GM12878 (cell line): ENCODE data around the gene MAP4. TPM values are rescaled to one million over a fixed set of nuclear protein-coding genes. Genes with fewer than 3 reads are reported as not detected.

Experiments used
- ATAC-seq: fragments of 200-7000 bp; cut with Tn5 transposase; 3 replicates; pipeline ENCODE4 v1.9.1; 2020; ENCODE audit warnings: mild to moderate bottlenecking, moderate library complexity
- BruUV-seq: library from RNA; stranded (reverse); fragments of 400-500 nt; replicated peaks from 2 replicates; lab custom pipeline; 2021; lab: Mats Ljungman, UMichigan
- CTCF ChIA-PET: fragments of 300-600 bp; sonication (Branson Sonifier 250); formaldehyde crosslinking; extraction: SDS; loops from one replicate; lab custom pipeline; 2021; ENCODE audit warnings: inconsistent platforms; lab: Yijun Ruan, JAX
- POLR2A ChIA-PET: fragments of 350-600 bp; formaldehyde crosslinking; extraction: SDS; loops from one replicate; lab custom pipeline; 2021; ENCODE audit warnings: inconsistent platforms; lab: Charles Lee
- RAD21 ChIA-PET: fragments of 300-600 bp; sonication (Branson Sonifier 250); formaldehyde crosslinking; loops from one replicate; lab custom pipeline; 2023; ENCODE audit warnings: antibody characterized with exemption; ENCODE audit not compliant: unreplicated experiment; lab: Charles Lee
- SMC1A ChIA-PET: fragments of 300-600 bp; sonication (Branson Sonifier 250); formaldehyde crosslinking; loops from one replicate; lab custom pipeline; 2023; ENCODE audit not compliant: unreplicated experiment, uncharacterized antibody; lab: Charles Lee
- DNase-seq: peaks from one replicate; pipeline ENCODE4 v3.0.0-alpha.2; 2011; ENCODE audit warnings: low read depth, low spot score
- FAIRE-seq: peaks from 3 replicates; lab custom pipeline; 2011; peaks lifted over from hg19 to GRCh38; lab: Jason Lieb, UNC
- H2AFZ ChIP-seq: 2 replicates; pipeline ENCODE4 v1.6.0; 2011; ENCODE audit warnings: low read depth, low read length, control low read depth; ENCODE audit not compliant: control insufficient read depth
- H3K27ac ChIP-seq: 2 replicates; pipeline ENCODE4 v1.5.1; 2011; ENCODE audit warnings: control low read depth; ENCODE audit not compliant: control insufficient read depth, insufficient read depth
- H3K27me3 ChIP-seq, 2 experiments: replicated peaks in 1 of 2; 2 replicates each; pipeline versions ENCODE4 v1.6.0 to v1.6.1; 2011; ENCODE audit warnings: low read length in 1 of 2; ENCODE audit not compliant: control insufficient read depth in 2 of 2, insufficient read depth in 2 of 2
- H3K36me3 ChIP-seq, 2 experiments: 2 replicates each; pipeline ENCODE4 v1.5.1; 2011; ENCODE audit warnings: low read length in 1 of 2; ENCODE audit not compliant: control insufficient read depth in 2 of 2, insufficient read depth in 2 of 2
- H3K4me1 ChIP-seq: 2 replicates; pipeline ENCODE4 v1.6.1; 2011; ENCODE audit warnings: mild to moderate bottlenecking, low read length, moderate library complexity, mixed read lengths; ENCODE audit not compliant: control insufficient read depth, insufficient read depth
- H3K4me2 ChIP-seq: 2 replicates; pipeline ENCODE4 v1.6.0; 2011; ENCODE audit warnings: control low read depth; ENCODE audit not compliant: control insufficient read depth, insufficient read depth
- H3K4me3 ChIP-seq: fragments of 200-600 bp; sonication (generic); 2 replicates; pipeline ENCODE4 v1.5.1; 2016
- H3K79me2 ChIP-seq: 2 replicates; pipeline ENCODE4 v1.6.0; 2011; ENCODE audit warnings: low read length; ENCODE audit not compliant: control insufficient read depth, insufficient read depth
- H3K9ac ChIP-seq: 2 replicates; pipeline ENCODE4 v1.8.0; 2011; ENCODE audit warnings: low read length, control low read depth, mixed read lengths; ENCODE audit not compliant: control insufficient read depth, insufficient read depth
- H3K9me3 ChIP-seq: replicated peaks from 3 replicates; pipeline ENCODE4 v1.5.1; 2011; ENCODE audit warnings: mild to moderate bottlenecking, low read length; ENCODE audit not compliant: control insufficient read depth, insufficient read depth
- H4K20me1 ChIP-seq: 2 replicates; pipeline ENCODE4 v1.6.0; 2011; ENCODE audit not compliant: control insufficient read depth, insufficient read depth
- CBFB ChIP-seq: IDR thresholded peaks from 2 replicates; pipeline ENCODE4 v1.6.1; 2016; ENCODE audit warnings: antibody characterized with exemption, low read depth
- EED ChIP-seq: sonication (generic); IDR thresholded peaks from 2 replicates; pipeline ENCODE4 v1.6.1; 2016; ENCODE audit warnings: antibody characterized with exemption, low read depth
- IRF4 ChIP-seq: IDR thresholded peaks from 2 replicates; pipeline ENCODE4 v1.6.1; 2011; ENCODE audit warnings: low read depth, low read length
- NFYA ChIP-seq: IDR thresholded peaks from 2 replicates; pipeline ENCODE4 v1.6.1; 2011; ENCODE audit warnings: low read depth, mild to moderate bottlenecking, low read length, improper control_type of control experiment, borderline replicate concordance
- PBX3 ChIP-seq: IDR thresholded peaks from 2 replicates; pipeline ENCODE4 v1.6.1; 2011; ENCODE audit warnings: mild to moderate bottlenecking, low read depth, low read length, moderate library complexity; ENCODE audit not compliant: insufficient replicate concordance
- RAD51 ChIP-seq: fragments of 450-650 bp; IDR thresholded peaks from 2 replicates; pipeline ENCODE4 v1.6.1; 2016; ENCODE audit warnings: moderate library complexity, mild to moderate bottlenecking, inconsistent platforms
- USF1 ChIP-seq: IDR thresholded peaks from 2 replicates; pipeline ENCODE4 v1.6.1; 2011; ENCODE audit warnings: borderline replicate concordance, low read depth, mild to moderate bottlenecking, moderate library complexity, mixed read lengths, low read length; ENCODE audit not compliant: insufficient read depth; ENCODE audit errors: extremely low read length
- ZZZ3 ChIP-seq: IDR thresholded peaks from 2 replicates; pipeline ENCODE4 v1.6.1; 2011; ENCODE audit warnings: low read depth; ENCODE audit not compliant: control insufficient read depth, insufficient read length
- WGBS: methylation state at CpG from one replicate; pipeline ENCODE4 v1.1.6; 2016; ENCODE audit warnings: low lambda C conversion rate; ENCODE audit not compliant: insufficient replicate concordance, insufficient coverage; ENCODE audit errors: missing lambda C conversion rate; 5-methylcytosine and 5-hydroxymethylcytosine counted together
- in situ Hi-C: fragments of 300-500 bp; cut with MboI; formaldehyde crosslinking; loops from 9 replicates; pipeline ENCODE4 v1.14.3; 2018; ENCODE audit warnings: mixed read lengths
- intact Hi-C: fragments of 100-400 bp; cut with micrococcal nuclease; formaldehyde crosslinking; loops from one replicate; pipeline ENCODE4 v1.14.2; 2022; ENCODE audit not compliant: unreplicated experiment
- polyA plus RNA-seq, 11 experiments: library from polyadenylated mRNA; depleted of rRNA in 4 of 11; unstranded in 6 of 11; stranded (reverse) in 5 of 11; fragments of >200 nt; fragmentation: Nextera tagmentation in 4 of 11; fragmentation: Illumina TruSeq in 1 of 11; extraction: Ambion mirVana in 4 of 11; extraction: Trizol in 1 of 11; gene quantifications; 1 replicate in 1 of 11; 2 replicates in 10 of 11; pipeline versions ENCODE4 v1.2.1 to v1.2.3, GENCODE V29; 2011 to 2016; ENCODE audit warnings: inconsistent platforms in 2 of 11, missing spikeins in 2 of 11, low read depth in 1 of 11
- total RNA-seq, 4 experiments: library from RNA; depleted of rRNA in 3 of 4; stranded (reverse); fragments of >200 nt in 3 of 4; fragmentation: Illumina TruSeq in 1 of 4; extraction: Trizol in 1 of 4; gene quantifications; 2 replicates each; pipeline versions ENCODE4 v1.2.1 to v1.2.3, GENCODE V29; 2013 to 2021
- TF ChIP-seq, protein P1 (sequence below): fragments of 450-650 bp; IDR thresholded peaks from 2 replicates; pipeline ENCODE4 v1.6.1; 2017; ENCODE audit warnings: antibody characterized with exemption, mild to moderate bottlenecking, moderate library complexity
- TF ChIP-seq, protein P2 (sequence below): IDR thresholded peaks from 2 replicates; pipeline ENCODE4 v1.6.1; 2012; ENCODE audit warnings: low read length, inconsistent platforms

Gene MAP4
- total and polyA plus RNA-seq, 10 of the 15 experiments (the other 5 are each of a cell fraction or from before 2014, with no cell fraction given): 22.2 to 145 (median 47.2) TPM

DNA sequence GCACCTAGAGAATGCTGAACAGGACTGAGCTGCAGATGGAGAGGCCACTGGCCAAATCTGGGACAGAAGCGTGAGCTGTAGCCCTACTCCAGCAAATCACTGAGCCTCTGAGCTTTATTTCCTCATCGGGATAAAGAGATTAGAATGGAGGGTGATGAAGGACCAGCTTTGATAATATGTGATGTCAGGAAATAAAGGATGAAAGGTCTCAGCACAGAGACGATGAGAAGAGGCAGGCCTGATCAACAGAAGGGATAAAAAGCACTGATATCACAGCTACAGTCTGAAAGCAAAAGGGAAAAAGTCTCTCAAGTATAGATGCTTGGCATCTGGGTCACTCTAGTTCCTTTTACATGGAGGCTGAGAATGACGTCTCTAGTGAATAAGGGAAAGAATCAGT lies 143.3 kb downstream of the MAP4 start:
- H3K79me2 ChIP-seq: no peaks in the 10 kb centered on the region
- H3K27me3 ChIP-seq: no peaks in the 10 kb centered on the region
- FAIRE-seq: no peak
- SMC1A ChIA-PET: no interaction called here
- H2AFZ ChIP-seq: no peak overlapping the region
- no peak for ATAC-seq
- TF ChIP-seq IRF4: no peak
- no peak for TF ChIP-seq EED
- no peak for TF ChIP-seq RAD51
- no peak for TF ChIP-seq USF1
- no peak for TF ChIP-seq PBX3
- no peak for TF ChIP-seq CBFB
- no peak for TF ChIP-seq NFYA
- no peak for TF ChIP-seq ZZZ3
- TF ChIP-seq, protein P1, sequence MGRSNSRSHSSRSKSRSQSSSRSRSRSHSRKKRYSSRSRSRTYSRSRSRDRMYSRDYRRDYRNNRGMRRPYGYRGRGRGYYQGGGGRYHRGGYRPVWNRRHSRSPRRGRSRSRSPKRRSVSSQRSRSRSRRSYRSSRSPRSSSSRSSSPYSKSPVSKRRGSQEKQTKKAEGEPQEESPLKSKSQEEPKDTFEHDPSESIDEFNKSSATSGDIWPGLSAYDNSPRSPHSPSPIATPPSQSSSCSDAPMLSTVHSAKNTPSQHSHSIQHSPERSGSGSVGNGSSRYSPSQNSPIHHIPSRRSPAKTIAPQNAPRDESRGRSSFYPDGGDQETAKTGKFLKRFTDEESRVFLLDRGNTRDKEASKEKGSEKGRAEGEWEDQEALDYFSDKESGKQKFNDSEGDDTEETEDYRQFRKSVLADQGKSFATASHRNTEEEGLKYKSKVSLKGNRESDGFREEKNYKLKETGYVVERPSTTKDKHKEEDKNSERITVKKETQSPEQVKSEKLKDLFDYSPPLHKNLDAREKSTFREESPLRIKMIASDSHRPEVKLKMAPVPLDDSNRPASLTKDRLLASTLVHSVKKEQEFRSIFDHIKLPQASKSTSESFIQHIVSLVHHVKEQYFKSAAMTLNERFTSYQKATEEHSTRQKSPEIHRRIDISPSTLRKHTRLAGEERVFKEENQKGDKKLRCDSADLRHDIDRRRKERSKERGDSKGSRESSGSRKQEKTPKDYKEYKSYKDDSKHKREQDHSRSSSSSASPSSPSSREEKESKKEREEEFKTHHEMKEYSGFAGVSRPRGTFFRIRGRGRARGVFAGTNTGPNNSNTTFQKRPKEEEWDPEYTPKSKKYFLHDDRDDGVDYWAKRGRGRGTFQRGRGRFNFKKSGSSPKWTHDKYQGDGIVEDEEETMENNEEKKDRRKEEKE: no peak
- TF ChIP-seq, protein P2, sequence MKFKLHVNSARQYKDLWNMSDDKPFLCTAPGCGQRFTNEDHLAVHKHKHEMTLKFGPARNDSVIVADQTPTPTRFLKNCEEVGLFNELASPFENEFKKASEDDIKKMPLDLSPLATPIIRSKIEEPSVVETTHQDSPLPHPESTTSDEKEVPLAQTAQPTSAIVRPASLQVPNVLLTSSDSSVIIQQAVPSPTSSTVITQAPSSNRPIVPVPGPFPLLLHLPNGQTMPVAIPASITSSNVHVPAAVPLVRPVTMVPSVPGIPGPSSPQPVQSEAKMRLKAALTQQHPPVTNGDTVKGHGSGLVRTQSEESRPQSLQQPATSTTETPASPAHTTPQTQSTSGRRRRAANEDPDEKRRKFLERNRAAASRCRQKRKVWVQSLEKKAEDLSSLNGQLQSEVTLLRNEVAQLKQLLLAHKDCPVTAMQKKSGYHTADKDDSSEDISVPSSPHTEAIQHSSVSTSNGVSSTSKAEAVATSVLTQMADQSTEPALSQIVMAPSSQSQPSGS: no peak
- DNase-seq: no peak
- H3K36me3 ChIP-seq: peaks cover 21 to 29% of the 10 kb centered on the region in 2 experiments
- BruUV-seq: no TSS peak
- no peak overlapping the region for H3K9ac ChIP-seq
- no peaks in the 10 kb centered on the region for H4K20me1 ChIP-seq
- no peaks in the 10 kb centered on the region for H3K9me3 ChIP-seq
- intact Hi-C loops (no loop called here), in situ Hi-C loops (no loop called here)
- RAD21 ChIA-PET: interaction anchor here (1.9 kb wide), 1 partner anchor 117 kb away, joined by 4 read pairs; no protein-coding TSS in a partner anchor
- CTCF ChIA-PET: interaction anchor here (0.8 kb wide), 1 partner anchor 117 kb away, joined by 3 read pairs; no protein-coding TSS in a partner anchor
- no peak overlapping the region for H3K4me2 ChIP-seq
- no peak overlapping the region for H3K27ac ChIP-seq
- no peaks in the 10 kb centered on the region for H3K4me1 ChIP-seq
- 98% methylated on average over 4 of the region's 4 CpGs for WGBS
- H3K4me3 ChIP-seq: no peak overlapping the region
- POLR2A ChIA-PET: no interaction called here
